Tibial artery (tissue), 4 donors: ENCODE results near the gene TMEM132D.

Source experiments
- DNase-seq, 2 donors: peaks; one replicate each; pipeline ENCODE4 v3.0.0-alpha.2; 2019
- H3K27ac ChIP-seq, 2 donors: fragments of 200-600 bp; sonication (generic) in 1 of 2; 1 replicate in 1 of 2; 2 replicates in 1 of 2; pipeline ENCODE4 v1.5.1; 2018 to 2019; ENCODE audit warnings: mild to moderate bottlenecking in 1 of 2
- H3K27me3 ChIP-seq, 2 donors: fragments of 200-600 bp; sonication (generic) in 1 of 2; one replicate each; pipeline versions ENCODE4 v1.5.1 to v1.6.0; 2016 to 2019
- H3K36me3 ChIP-seq, 3 donors: fragments of 200-600 bp; sonication (generic) in 2 of 3; one replicate each; pipeline ENCODE4 v1.5.1; 2016 to 2019; ENCODE audit warnings: mild to moderate bottlenecking in 2 of 3
- H3K4me1 ChIP-seq, 4 donors: fragments of 200-600 bp; sonication (generic) in 2 of 4; 1 replicate in 3 of 4; 2 replicates in 1 of 4; pipeline ENCODE4 v1.5.1; 2016 to 2019
- H3K4me3 ChIP-seq, 2 donors: fragments of 200-600 bp; sonication (generic) in 1 of 2; 1 replicate in 1 of 2; 2 replicates in 1 of 2; pipeline ENCODE4 v1.5.1; 2018 to 2019; ENCODE audit warnings: mild to moderate bottlenecking in 2 of 2
- H3K9me3 ChIP-seq, 3 donors: fragments of 200-600 bp; sonication (generic) in 1 of 3; one replicate each; pipeline ENCODE4 v1.5.1; 2016 to 2019
- CTCF ChIP-seq, 2 experiments: fragments of 200-600 bp in 1 of 2; fragments of 450-650 bp in 1 of 2; IDR thresholded peaks; one replicate each; pipeline ENCODE4 v1.5.1; 2017 to 2019; ENCODE audit warnings: antibody characterized with exemption in 2 of 2, mild to moderate bottlenecking in 1 of 2, moderate library complexity in 1 of 2
- intact Hi-C: fragments of 100-400 bp; cut with DNase I; formaldehyde crosslinking; loops from one replicate; pipeline ENCODE4 v1.15.0; 2023; ENCODE audit warnings: low total_unique reads

TMEM132D gene

GRCh38 chr12:129440278-129440677, 463.5 kb downstream of the TMEM132D start:
- no peak overlapping the region for H3K27ac ChIP-seq
- no peaks in the 10 kb centered on the region for H3K36me3 ChIP-seq
- no peak for DNase-seq
- H3K27me3 ChIP-seq, result no peaks in the 10 kb centered on the region
- no peak overlapping the region for H3K4me3 ChIP-seq
- intact Hi-C loops, result no loop called here
- TF ChIP-seq CTCF (IDR thresholded peaks at IDR 0.05), result no peak
- no peaks in the 10 kb centered on the region for H3K9me3 ChIP-seq
- H3K4me1 ChIP-seq, result no peaks in the 10 kb centered on the region

- no peaks in the 10 kb centered on the region for H3K36me3 ChIP-seq
- no peak for DNase-seq
- H3K4me3 ChIP-seq, result no peak overlapping the region
- intact Hi-C loops, result no loop called here
- TF ChIP-seq CTCF (IDR thresholded peaks at IDR 0.05), result no peak
- H3K27ac ChIP-seq, result no peak overlapping the region
- peaks cover 0 to 5% (median 5%) of the 10 kb centered on the region in 3 donors for H3K9me3 ChIP-seq
- no peaks in the 10 kb centered on the region for H3K27me3 ChIP-seq
- no peaks in the 10 kb centered on the region for H3K4me1 ChIP-seq
These were observed 469.0 kb downstream of the TMEM132D start for GRCh38 chr12:129434790-129435189.

GRCh38 chr12:129428240-129428936, 475.4 kb downstream of the TMEM132D start:
- Histone ChIP-seq H3K9me3 (peaks cover 0 to 5% (median 5%) of the 10 kb centered on the region in 3 donors), H3K4me3 (no peak overlapping the region), H3K4me1 (no peaks in the 10 kb centered on the region), H3K27ac (no peak overlapping the region), H3K36me3 (no peaks in the 10 kb centered on the region), H3K27me3 (no peaks in the 10 kb centered on the region)
- intact Hi-C loops, result no loop called here
- no peak for TF ChIP-seq CTCF (IDR thresholded peaks at IDR 0.05)
- DNase-seq, result no peak

GRCh38 chr12:129423041-129423580, 480.7 kb downstream of the TMEM132D start:
- Histone ChIP-seq H3K4me3 (no peak overlapping the region), H3K27ac (no peak overlapping the region), H3K36me3 (no peaks in the 10 kb centered on the region), H3K27me3 (no peaks in the 10 kb centered on the region), H3K4me1 (no peaks in the 10 kb centered on the region), H3K9me3 (peaks cover 0 to 4% (median 0%) of the 10 kb centered on the region in 3 donors)
- no peak for DNase-seq
- TF ChIP-seq CTCF (IDR thresholded peaks at IDR 0.05), result no peak
- intact Hi-C loops, result no loop called here

GRCh38 chr12:129413295-129413694, 490.5 kb downstream of the TMEM132D start:
- no peak overlapping the region for H3K4me3 ChIP-seq
- H3K27me3 ChIP-seq, result no peaks in the 10 kb centered on the region
- intact Hi-C loops, result no loop called here
- H3K4me1 ChIP-seq, result no peaks in the 10 kb centered on the region
- H3K36me3 ChIP-seq, result no peaks in the 10 kb centered on the region
- H3K9me3 ChIP-seq, result no peaks in the 10 kb centered on the region
- H3K27ac ChIP-seq, result no peak overlapping the region
- no peak for TF ChIP-seq CTCF (IDR thresholded peaks at IDR 0.05)
- DNase-seq, result no peak
